ENCODE data around the gene CFAP221.
"Not testable (repeated sequence)": the region's sequence is repeated elsewhere in the genome, so short reads cannot be mapped to it uniquely, and the experiment has no call there.

The CFAP221 gene

GRCh38 chr2:119591523-119591922, 47.3 kb downstream of the CFAP221 start:
- DNase-seq: no peak

- no peak for DNase-seq
Observed at GRCh38 chr2:119592436-119592835, 48.2 kb downstream of the CFAP221 start.

- no peak for DNase-seq
Observed at GRCh38 chr2:119596638-119597037, 52.4 kb downstream of the CFAP221 start.

- peak; percentile 67 for DNase-seq
Observed at GRCh38 chr2:119598596-119599263, 54.5 kb downstream of the CFAP221 start.

GRCh38 chr2:119599384-119599783, 55.1 kb downstream of the CFAP221 start:
- DNase-seq: no peak

GRCh38 chr2:119605096-119605495, 60.8 kb downstream of the CFAP221 start:
- no peak for DNase-seq

GRCh38 chr2:119606674-119607073, 62.4 kb downstream of the CFAP221 start:
- no peak for DNase-seq

GRCh38 chr2:119608553-119608952, 64.3 kb downstream of the CFAP221 start:
- no peak for DNase-seq

GRCh38 chr2:119609337-119609736, 65.1 kb downstream of the CFAP221 start:
- no peak for DNase-seq

- not testable (repeated sequence) for DNase-seq
Observed at GRCh38 chr2:119614140-119614539, 69.9 kb downstream of the CFAP221 start.

GRCh38 chr2:119616421-119616820, 72.2 kb downstream of the CFAP221 start:
- DNase-seq: no peak

- DNase-seq: no peak
Observed at GRCh38 chr2:119617455-119617854, 73.2 kb downstream of the CFAP221 start.

- not testable (repeated sequence) for DNase-seq
Observed at GRCh38 chr2:119618725-119619124, 74.5 kb downstream of the CFAP221 start.

GRCh38 chr2:119625226-119625625, 81.0 kb downstream of the CFAP221 start:
- DNase-seq: no peak

GRCh38 chr2:119629323-119629825, 85.1 kb downstream of the CFAP221 start:
- no peak for DNase-seq

- DNase-seq: no peak
Observed at GRCh38 chr2:119630121-119630520, 85.9 kb downstream of the CFAP221 start.

- DNase-seq: no peak
Observed at GRCh38 chr2:119637371-119637770, 93.1 kb downstream of the CFAP221 start.

GRCh38 chr2:119638246-119638645, 94.0 kb downstream of the CFAP221 start:
- no peak for DNase-seq

- no peak for DNase-seq
Observed at GRCh38 chr2:119638685-119639554, 94.7 kb downstream of the CFAP221 start.

- peak; percentile 54 for DNase-seq
Observed at GRCh38 chr2:119641562-119642258, 97.5 kb downstream of the CFAP221 start.

- DNase-seq: no peak
Observed at GRCh38 chr2:119644186-119644585, 99.9 kb downstream of the CFAP221 start.

GRCh38 chr2:119645173-119645855, 101.1 kb downstream of the CFAP221 start:
- DNase-seq: no peak

GRCh38 chr2:119646149-119646548, 101.9 kb downstream of the CFAP221 start:
- no peak for DNase-seq

All from COR-L47 (cell line).